Measurements from ENCODE around the gene LDLRAD2.

GRCh38 chr1:21855257-21856096, 43.4 kb downstream of the LDLRAD2 start:
- no peak for TF ChIP-seq TBP (IDR thresholded peaks at IDR 0.05; ENCODE audit: low read depth, low read length)
- TF ChIP-seq CTCF (IDR thresholded peaks at IDR 0.05; ENCODE audit: control extremely low read depth in 1 of 3, insufficient read depth in 1 of 3, low read depth in 1 of 3, low read length in 3 of 3) = no peak
- TF ChIP-seq E2F6 (IDR thresholded peaks at IDR 0.05) = no peak
- TF ChIP-seq YY1 (IDR thresholded peaks at IDR 0.05; ENCODE audit: low read depth, low read length) = no peak
- TF ChIP-seq EZH2 (IDR thresholded peaks at IDR 0.05; ENCODE audit: low read depth, low read length, severe bottlenecking) = no peak
- no peak for TF ChIP-seq NANOG (IDR thresholded peaks at IDR 0.05; ENCODE audit: insufficient read depth, low read depth, low read length, poor library complexity, severe bottlenecking)

Measured in H1 (cell line).